ENCODE data around the gene MEIOSIN. TPM values are rescaled to one million over a fixed set of nuclear protein-coding genes. Genes with fewer than 3 reads are reported as not detected.

The MEIOSIN gene
- total and polyA plus RNA-seq, 9 of the 15 experiments (the other 6 are each of a cell fraction or from before 2014, with no cell fraction given) = 0.06 to 2.0 (median 0.76) TPM

GRCh38 chr19:45768984-45769782 lies 35.9 kb downstream of the MEIOSIN start, which contains the start of gene SIX5 (continued):
- TF ChIP-seq SIN3A (IDR thresholded peaks at IDR 0.05; ENCODE audit: borderline replicate concordance in 2 of 2, control insufficient read depth in 1 of 2, low read depth in 2 of 2, low read length in 2 of 2) (peak; percentile 97 to 100), ZBED1 (IDR thresholded peaks at IDR 0.05) (peak; percentile 87; the same call in 1 of the 2 replicates), SIN3B (IDR thresholded peaks at IDR 0.05; ENCODE audit: low read depth) (no peak), GABPA (tag; conservative IDR thresholded peaks at IDR 0.05; ENCODE audit: low read depth) (no peak), HMGN3 (IDR thresholded peaks at IDR 0.05; ENCODE audit: borderline replicate concordance, extremely low read depth, insufficient read length, low read depth, low read length) (peak; percentile 99), ZNF347 (CRISPR knock-in tag; IDR thresholded peaks at IDR 0.05; ENCODE audit: low read depth) (no peak), NCOA2 (IDR thresholded peaks at IDR 0.05; ENCODE audit: partially characterized antibody in 2 of 2) (no peak), SETDB1 (IDR thresholded peaks at IDR 0.05; ENCODE audit: low read length) (no peak), CBFA2T3 (IDR thresholded peaks at IDR 0.05) (peak; percentile 66), SP2 (IDR thresholded peaks at IDR 0.05; ENCODE audit: extremely low read depth, low read depth, low read length, poor library complexity, severe bottlenecking) (no peak), NFYB (IDR thresholded peaks at IDR 0.05; ENCODE audit: extremely low read depth, insufficient read length) (peak; percentile 52), BACH1 (tag; IDR thresholded peaks at IDR 0.05) (no peak), ZBTB34 (CRISPR knock-in tag; IDR thresholded peaks at IDR 0.05) (no peak), SIRT6 (IDR thresholded peaks at IDR 0.05; ENCODE audit: low read depth, low read length) (no peak), GATAD2B (IDR thresholded peaks at IDR 0.05; ENCODE audit: borderline replicate concordance) (no peak), ZNF165 (CRISPR knock-in tag; IDR thresholded peaks at IDR 0.05; ENCODE audit: borderline replicate concordance) (no peak), NCOA6 (IDR thresholded peaks at IDR 0.05) (no peak), TSC22D4 (tag; IDR thresholded peaks at IDR 0.05) (no peak)
- TF ChIP-seq, protein P1, sequence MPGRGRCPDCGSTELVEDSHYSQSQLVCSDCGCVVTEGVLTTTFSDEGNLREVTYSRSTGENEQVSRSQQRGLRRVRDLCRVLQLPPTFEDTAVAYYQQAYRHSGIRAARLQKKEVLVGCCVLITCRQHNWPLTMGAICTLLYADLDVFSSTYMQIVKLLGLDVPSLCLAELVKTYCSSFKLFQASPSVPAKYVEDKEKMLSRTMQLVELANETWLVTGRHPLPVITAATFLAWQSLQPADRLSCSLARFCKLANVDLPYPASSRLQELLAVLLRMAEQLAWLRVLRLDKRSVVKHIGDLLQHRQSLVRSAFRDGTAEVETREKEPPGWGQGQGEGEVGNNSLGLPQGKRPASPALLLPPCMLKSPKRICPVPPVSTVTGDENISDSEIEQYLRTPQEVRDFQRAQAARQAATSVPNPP (IDR thresholded peaks at IDR 0.05; ENCODE audit: borderline replicate concordance, insufficient read depth, insufficient read length) = no peak
- TF ChIP-seq, protein P2, sequence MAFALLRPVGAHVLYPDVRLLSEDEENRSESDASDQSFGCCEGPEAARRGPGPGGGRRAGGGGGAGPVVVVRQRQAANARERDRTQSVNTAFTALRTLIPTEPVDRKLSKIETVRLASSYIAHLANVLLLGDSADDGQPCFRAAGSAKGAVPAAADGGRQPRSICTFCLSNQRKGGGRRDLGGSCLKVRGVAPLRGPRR (CRISPR knock-in tag; IDR thresholded peaks at IDR 0.05) = no peak
- TF ChIP-seq, protein P3, sequence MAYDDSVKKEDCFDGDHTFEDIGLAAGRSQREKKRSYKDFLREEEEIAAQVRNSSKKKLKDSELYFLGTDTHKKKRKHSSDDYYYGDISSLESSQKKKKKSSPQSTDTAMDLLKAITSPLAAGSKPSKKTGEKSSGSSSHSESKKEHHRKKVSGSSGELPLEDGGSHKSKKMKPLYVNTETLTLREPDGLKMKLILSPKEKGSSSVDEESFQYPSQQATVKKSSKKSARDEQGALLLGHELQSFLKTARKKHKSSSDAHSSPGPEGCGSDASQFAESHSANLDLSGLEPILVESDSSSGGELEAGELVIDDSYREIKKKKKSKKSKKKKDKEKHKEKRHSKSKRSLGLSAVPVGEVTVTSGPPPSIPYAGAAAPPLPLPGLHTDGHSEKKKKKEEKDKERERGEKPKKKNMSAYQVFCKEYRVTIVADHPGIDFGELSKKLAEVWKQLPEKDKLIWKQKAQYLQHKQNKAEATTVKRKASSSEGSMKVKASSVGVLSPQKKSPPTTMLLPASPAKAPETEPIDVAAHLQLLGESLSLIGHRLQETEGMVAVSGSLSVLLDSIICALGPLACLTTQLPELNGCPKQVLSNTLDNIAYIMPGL (CRISPR knock-in tag; IDR thresholded peaks at IDR 0.05) = no peak
- TF ChIP-seq, protein P4, sequence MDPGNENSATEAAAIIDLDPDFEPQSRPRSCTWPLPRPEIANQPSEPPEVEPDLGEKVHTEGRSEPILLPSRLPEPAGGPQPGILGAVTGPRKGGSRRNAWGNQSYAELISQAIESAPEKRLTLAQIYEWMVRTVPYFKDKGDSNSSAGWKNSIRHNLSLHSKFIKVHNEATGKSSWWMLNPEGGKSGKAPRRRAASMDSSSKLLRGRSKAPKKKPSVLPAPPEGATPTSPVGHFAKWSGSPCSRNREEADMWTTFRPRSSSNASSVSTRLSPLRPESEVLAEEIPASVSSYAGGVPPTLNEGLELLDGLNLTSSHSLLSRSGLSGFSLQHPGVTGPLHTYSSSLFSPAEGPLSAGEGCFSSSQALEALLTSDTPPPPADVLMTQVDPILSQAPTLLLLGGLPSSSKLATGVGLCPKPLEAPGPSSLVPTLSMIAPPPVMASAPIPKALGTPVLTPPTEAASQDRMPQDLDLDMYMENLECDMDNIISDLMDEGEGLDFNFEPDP (CRISPR knock-in tag; IDR thresholded peaks at IDR 0.05) = no peak
